GM12878 (cell line): ENCODE data around the gene CDHR2. TPM values are rescaled to one million over a fixed set of nuclear protein-coding genes. Genes with fewer than 3 reads are reported as not detected.

Experiments
- ATAC-seq: fragments of 200-7000 bp; cut with Tn5 transposase; 3 replicates; pipeline ENCODE4 v1.9.1; 2020; ENCODE audit warnings: mild to moderate bottlenecking, moderate library complexity
- BruUV-seq: library from RNA; stranded (reverse); fragments of 400-500 nt; replicated peaks from 2 replicates; lab custom pipeline; 2021; lab: Mats Ljungman, UMichigan
- CTCF ChIA-PET: fragments of 300-600 bp; sonication (Branson Sonifier 250); formaldehyde crosslinking; extraction: SDS; loops from one replicate; lab custom pipeline; 2021; ENCODE audit warnings: inconsistent platforms; lab: Yijun Ruan, JAX
- POLR2A ChIA-PET: fragments of 350-600 bp; formaldehyde crosslinking; extraction: SDS; loops from one replicate; lab custom pipeline; 2021; ENCODE audit warnings: inconsistent platforms; lab: Charles Lee
- RAD21 ChIA-PET: fragments of 300-600 bp; sonication (Branson Sonifier 250); formaldehyde crosslinking; loops from one replicate; lab custom pipeline; 2023; ENCODE audit warnings: antibody characterized with exemption; ENCODE audit not compliant: unreplicated experiment; lab: Charles Lee
- SMC1A ChIA-PET: fragments of 300-600 bp; sonication (Branson Sonifier 250); formaldehyde crosslinking; loops from one replicate; lab custom pipeline; 2023; ENCODE audit not compliant: unreplicated experiment, uncharacterized antibody; lab: Charles Lee
- DNase-seq: peaks from one replicate; pipeline ENCODE4 v3.0.0-alpha.2; 2011; ENCODE audit warnings: low read depth, low spot score
- FAIRE-seq: peaks from 3 replicates; lab custom pipeline; 2011; peaks lifted over from hg19 to GRCh38; lab: Jason Lieb, UNC
- H2AFZ ChIP-seq: 2 replicates; pipeline ENCODE4 v1.6.0; 2011; ENCODE audit warnings: low read depth, low read length, control low read depth; ENCODE audit not compliant: control insufficient read depth
- H3K27ac ChIP-seq: 2 replicates; pipeline ENCODE4 v1.5.1; 2011; ENCODE audit warnings: control low read depth; ENCODE audit not compliant: control insufficient read depth, insufficient read depth
- H3K27me3 ChIP-seq, 2 experiments: replicated peaks in 1 of 2; 2 replicates each; pipeline versions ENCODE4 v1.6.0 to v1.6.1; 2011; ENCODE audit warnings: low read length in 1 of 2; ENCODE audit not compliant: control insufficient read depth in 2 of 2, insufficient read depth in 2 of 2
- H3K36me3 ChIP-seq, 2 experiments: 2 replicates each; pipeline ENCODE4 v1.5.1; 2011; ENCODE audit warnings: low read length in 1 of 2; ENCODE audit not compliant: control insufficient read depth in 2 of 2, insufficient read depth in 2 of 2
- H3K4me1 ChIP-seq: 2 replicates; pipeline ENCODE4 v1.6.1; 2011; ENCODE audit warnings: mild to moderate bottlenecking, low read length, moderate library complexity, mixed read lengths; ENCODE audit not compliant: control insufficient read depth, insufficient read depth
- H3K4me2 ChIP-seq: 2 replicates; pipeline ENCODE4 v1.6.0; 2011; ENCODE audit warnings: control low read depth; ENCODE audit not compliant: control insufficient read depth, insufficient read depth
- H3K4me3 ChIP-seq: fragments of 200-600 bp; sonication (generic); 2 replicates; pipeline ENCODE4 v1.5.1; 2016
- H3K79me2 ChIP-seq: 2 replicates; pipeline ENCODE4 v1.6.0; 2011; ENCODE audit warnings: low read length; ENCODE audit not compliant: control insufficient read depth, insufficient read depth
- H3K9ac ChIP-seq: 2 replicates; pipeline ENCODE4 v1.8.0; 2011; ENCODE audit warnings: low read length, control low read depth, mixed read lengths; ENCODE audit not compliant: control insufficient read depth, insufficient read depth
- H3K9me3 ChIP-seq: replicated peaks from 3 replicates; pipeline ENCODE4 v1.5.1; 2011; ENCODE audit warnings: mild to moderate bottlenecking, low read length; ENCODE audit not compliant: control insufficient read depth, insufficient read depth
- H4K20me1 ChIP-seq: 2 replicates; pipeline ENCODE4 v1.6.0; 2011; ENCODE audit not compliant: control insufficient read depth, insufficient read depth
- BMI1 ChIP-seq: fragments of 450-650 bp; IDR thresholded peaks from 2 replicates; pipeline ENCODE4 v1.6.1; 2016; ENCODE audit warnings: mild to moderate bottlenecking, moderate library complexity, borderline replicate concordance
- CHD4 ChIP-seq: fragments of 200-600 bp; sonication (generic); IDR thresholded peaks from 2 replicates; pipeline ENCODE4 v1.6.1; 2016; ENCODE audit warnings: mild to moderate bottlenecking
- EGR1 ChIP-seq, 2 experiments: IDR thresholded peaks; 1 replicate in 1 of 2; 2 replicates in 1 of 2; pipeline ENCODE4 v1.6.1; 2011 to 2012; ENCODE audit warnings: low read depth in 2 of 2, low read length in 2 of 2, borderline replicate concordance in 1 of 2, mild to moderate bottlenecking in 1 of 2, moderate library complexity in 1 of 2
- EZH2 ChIP-seq: IDR thresholded peaks from 2 replicates; pipeline ENCODE4 v1.6.1; 2012; ENCODE audit warnings: low read depth, mild to moderate bottlenecking, control low read depth, inconsistent platforms, low read length, borderline replicate concordance; ENCODE audit not compliant: control insufficient read depth
- FOXK2 ChIP-seq: fragments of 450-650 bp; IDR thresholded peaks from 2 replicates; pipeline ENCODE4 v1.6.1; 2017; ENCODE audit warnings: mild to moderate bottlenecking, moderate library complexity
- HDGF ChIP-seq: fragments of 450-650 bp; IDR thresholded peaks from 2 replicates; pipeline ENCODE4 v1.6.1; 2016; ENCODE audit warnings: antibody characterized with exemption
- IKZF2 ChIP-seq, 2 experiments: fragments of 450-650 bp; IDR thresholded peaks; 2 replicates each; pipeline ENCODE4 v1.6.1; 2017; ENCODE audit warnings: mild to moderate bottlenecking in 2 of 2, moderate library complexity in 2 of 2
- JUNB ChIP-seq: IDR thresholded peaks from 2 replicates; pipeline ENCODE4 v1.6.1; 2016; ENCODE audit warnings: antibody characterized with exemption, mild to moderate bottlenecking
- MXI1 ChIP-seq: fragments of 150-350 bp; IDR thresholded peaks from 2 replicates; pipeline ENCODE4 v1.6.1; 2011; ENCODE audit warnings: low read depth, mild to moderate bottlenecking, inconsistent platforms, low read length, improper control_type of control experiment
- PML ChIP-seq: IDR thresholded peaks from 2 replicates; pipeline ENCODE4 v1.6.1; 2012; ENCODE audit warnings: low read length, inconsistent platforms
- POLR2AphosphoS5 ChIP-seq: IDR thresholded peaks from 2 replicates; pipeline ENCODE4 v1.6.1; 2011; ENCODE audit warnings: mild to moderate bottlenecking, low read length, inconsistent platforms
- PRDM15 ChIP-seq: fragments of 450-650 bp; formaldehyde crosslinking; IDR thresholded peaks from 2 replicates; pipeline ENCODE4 v1.4.0; 2020; ENCODE audit warnings: mild to moderate bottlenecking, moderate library complexity
- RAD51 ChIP-seq: fragments of 450-650 bp; IDR thresholded peaks from 2 replicates; pipeline ENCODE4 v1.6.1; 2016; ENCODE audit warnings: moderate library complexity, mild to moderate bottlenecking, inconsistent platforms
- REST ChIP-seq: IDR thresholded peaks from 2 replicates; pipeline ENCODE4 v1.6.1; 2012; ENCODE audit warnings: mild to moderate bottlenecking, low read depth, low read length
- USF1 ChIP-seq: IDR thresholded peaks from 2 replicates; pipeline ENCODE4 v1.6.1; 2011; ENCODE audit warnings: borderline replicate concordance, low read depth, mild to moderate bottlenecking, moderate library complexity, mixed read lengths, low read length; ENCODE audit not compliant: insufficient read depth; ENCODE audit errors: extremely low read length
- USF2 ChIP-seq: IDR thresholded peaks from 2 replicates; pipeline ENCODE4 v1.6.1; 2011; ENCODE audit warnings: low read depth, low read length, improper control_type of control experiment, borderline replicate concordance
- ZNF274 ChIP-seq: IDR thresholded peaks from one replicate; pipeline ENCODE4 v1.8.0; 2011; ENCODE audit not compliant: insufficient read length, insufficient read depth
- WGBS: methylation state at CpG from one replicate; pipeline ENCODE4 v1.1.6; 2016; ENCODE audit warnings: low lambda C conversion rate; ENCODE audit not compliant: insufficient replicate concordance, insufficient coverage; ENCODE audit errors: missing lambda C conversion rate; 5-methylcytosine and 5-hydroxymethylcytosine counted together
- in situ Hi-C: fragments of 300-500 bp; cut with MboI; formaldehyde crosslinking; loops from 9 replicates; pipeline ENCODE4 v1.14.3; 2018; ENCODE audit warnings: mixed read lengths
- intact Hi-C: fragments of 100-400 bp; cut with micrococcal nuclease; formaldehyde crosslinking; loops from one replicate; pipeline ENCODE4 v1.14.2; 2022; ENCODE audit not compliant: unreplicated experiment
- polyA plus RNA-seq, 11 experiments: library from polyadenylated mRNA; depleted of rRNA in 4 of 11; unstranded in 6 of 11; stranded (reverse) in 5 of 11; fragments of >200 nt; fragmentation: Nextera tagmentation in 4 of 11; fragmentation: Illumina TruSeq in 1 of 11; extraction: Ambion mirVana in 4 of 11; extraction: Trizol in 1 of 11; gene quantifications; 1 replicate in 1 of 11; 2 replicates in 10 of 11; pipeline versions ENCODE4 v1.2.1 to v1.2.3, GENCODE V29; 2011 to 2016; ENCODE audit warnings: inconsistent platforms in 2 of 11, missing spikeins in 2 of 11, low read depth in 1 of 11
- total RNA-seq, 4 experiments: library from RNA; depleted of rRNA in 3 of 4; stranded (reverse); fragments of >200 nt in 3 of 4; fragmentation: Illumina TruSeq in 1 of 4; extraction: Trizol in 1 of 4; gene quantifications; 2 replicates each; pipeline versions ENCODE4 v1.2.1 to v1.2.3, GENCODE V29; 2013 to 2021

The CDHR2 gene
- total and polyA plus RNA-seq, 10 of the 15 experiments (the other 5 are each of a cell fraction or from before 2014, with no cell fraction given): 0.03 to 0.46 (median 0.06) TPM; not detected in 5

- in situ Hi-C loops: no loop called here
- CTCF ChIA-PET: interaction anchor here (0.9 kb wide), 1 partner anchor 11 kb away, joined by 3 read pairs; no protein-coding TSS in a partner anchor
- TF ChIP-seq REST (no peak), EZH2 (no peak), POLR2AphosphoS5 (no peak), JUNB (no peak), PRDM15 (CRISPR knock-in tag) (no peak), IKZF2 (IDR thresholded peaks at IDR 0.05) (no peak), CHD4 (no peak), HDGF (no peak), RAD51 (no peak), ZNF274 (no peak), USF2 (no peak), USF1 (no peak), MXI1 (no peak), PML (no peak), FOXK2 (no peak), BMI1 (no peak), EGR1 (IDR thresholded peaks at IDR 0.05; ENCODE audit: borderline replicate concordance in 1 of 2, low read depth in 2 of 2, low read length in 2 of 2) (no peak)
These were observed 90.8 kb downstream of the CDHR2 start for GRCh38 chr5:176639981-176640380.

More at GRCh38 chr5:176639981-176640380, 90.8 kb downstream of the CDHR2 start:
- no peak for FAIRE-seq
- ATAC-seq: no peak
- no peaks in the 10 kb centered on the region for H3K4me1 ChIP-seq
- H3K27me3 ChIP-seq: no peaks in the 10 kb centered on the region
- RAD21 ChIA-PET: no interaction called here
- POLR2A ChIA-PET: no interaction called here
- H3K9me3 ChIP-seq: no peaks in the 10 kb centered on the region; the same call in 2 of the 3 replicates
- H2AFZ ChIP-seq: no peak overlapping the region
- H3K4me2 ChIP-seq: no peak overlapping the region
- H3K79me2 ChIP-seq: no peaks in the 10 kb centered on the region
- no peak overlapping the region for H3K4me3 ChIP-seq
- H3K9ac ChIP-seq: no peak overlapping the region
- SMC1A ChIA-PET: no interaction called here
- no peaks in the 10 kb centered on the region for H3K36me3 ChIP-seq
- DNase-seq: no peak
- H3K27ac ChIP-seq: no peak overlapping the region
- no peaks in the 10 kb centered on the region for H4K20me1 ChIP-seq
- no TSS peak for BruUV-seq
- intact Hi-C loops: loop anchor here (10.0 kb wide), 1 partner anchor 225 kb away; the partner anchor contains the start of gene CLTB
- WGBS: 58% methylated on average over 4 of the region's 4 CpGs
